Endodermal cell (in vitro differentiated cells): Measurements from ENCODE around the gene TTLL5. TPM values are rescaled to one million over a fixed set of nuclear protein-coding genes. Genes with fewer than 3 reads are reported as not detected.

Experiments used
- DNase-seq: peaks from one replicate; pipeline ENCODE4 v3.0.0-alpha.2; 2017
- H3K27ac ChIP-seq: 2 replicates; pipeline ENCODE4 v1.5.1; 2013; ENCODE audit warnings: mild to moderate bottlenecking, low read depth, low read length, moderate library complexity
- H3K27me3 ChIP-seq: 2 replicates; pipeline ENCODE4 v1.6.1; 2013; ENCODE audit warnings: mild to moderate bottlenecking, low read length, moderate library complexity; ENCODE audit not compliant: insufficient read depth, control insufficient read depth, poor library complexity, severe bottlenecking
- H3K36me3 ChIP-seq: 2 replicates; pipeline ENCODE4 v1.7.0; 2013; ENCODE audit warnings: mild to moderate bottlenecking, low read length, moderate library complexity; ENCODE audit not compliant: control insufficient read depth, insufficient read depth
- H3K4me1 ChIP-seq: one replicate; pipeline ENCODE4 v1.7.0; 2013; ENCODE audit warnings: low read length; ENCODE audit not compliant: control insufficient read depth, insufficient read depth
- H3K4me3 ChIP-seq: 2 replicates; pipeline ENCODE4 v1.5.1; 2013; ENCODE audit warnings: mild to moderate bottlenecking, low read length, moderate library complexity
- H3K9ac ChIP-seq: 2 replicates; pipeline ENCODE4 v1.6.1; 2013; ENCODE audit warnings: mild to moderate bottlenecking, low read length, moderate library complexity; ENCODE audit not compliant: poor library complexity, severe bottlenecking; ENCODE audit errors: extremely low read depth
- H3K9me3 ChIP-seq: 2 replicates; pipeline ENCODE4 v1.6.1; 2013; ENCODE audit warnings: mild to moderate bottlenecking, low read length, moderate library complexity; ENCODE audit not compliant: control insufficient read depth
- H3K27ac Mint-ChIP-seq: 2 replicates; pipeline ENCODE4 v1.8.0; 2020; ENCODE audit warnings: mixed read lengths
- H3K27me3 Mint-ChIP-seq: 2 replicates; pipeline ENCODE4 v1.8.0; 2021; ENCODE audit warnings: mild to moderate bottlenecking, mixed read lengths; ENCODE audit not compliant: insufficient read depth
- H3K36me3 Mint-ChIP-seq: 2 replicates; pipeline ENCODE4 v1.8.0; 2020; ENCODE audit warnings: low read depth, mixed read lengths
- H3K4me1 Mint-ChIP-seq: 2 replicates; pipeline ENCODE4 v1.8.0; 2020; ENCODE audit warnings: mixed read lengths
- H3K4me3 Mint-ChIP-seq: 2 replicates; pipeline ENCODE4 v1.8.0; 2020; ENCODE audit warnings: mild to moderate bottlenecking, moderate library complexity, mixed read lengths
- H3K9me3 Mint-ChIP-seq: 2 replicates; pipeline ENCODE4 v1.8.0; 2020; ENCODE audit warnings: mild to moderate bottlenecking, mixed read lengths
- CTCF ChIP-seq: fragments of 200-600 bp; sonication (generic); conservative IDR thresholded peaks from 2 replicates; pipeline ENCODE4 v1.5.0; 2021; ENCODE audit warnings: antibody characterized with exemption, mild to moderate bottlenecking
- WGBS, 2 experiments: methylation state at CpG; one replicate each; pipeline versions ENCODE4 v1.1.5 to v1.1.7; 2013; ENCODE audit warnings: missing lambda C conversion rate in 2 of 2, mixed read lengths in 1 of 2; ENCODE audit not compliant: insufficient coverage in 1 of 2, insufficient read length in 1 of 2; 5-methylcytosine and 5-hydroxymethylcytosine counted together
- total RNA-seq, 2 donors: library from RNA; stranded (reverse); fragmentation: NEBNext Ultra II Directional in 1 of 2; extraction: Animal tissue kit (Norgen Biotek cat#: 25700) in 1 of 2; gene quantifications; 2 replicates in 1 of 2; 3 replicates in 1 of 2; pipeline ENCODE4 v1.2.1, GENCODE V29; 2021

Gene TTLL5
- total RNA-seq, 2 donors from 2014 or later, result 50.5 to 54.2 TPM

DNA sequence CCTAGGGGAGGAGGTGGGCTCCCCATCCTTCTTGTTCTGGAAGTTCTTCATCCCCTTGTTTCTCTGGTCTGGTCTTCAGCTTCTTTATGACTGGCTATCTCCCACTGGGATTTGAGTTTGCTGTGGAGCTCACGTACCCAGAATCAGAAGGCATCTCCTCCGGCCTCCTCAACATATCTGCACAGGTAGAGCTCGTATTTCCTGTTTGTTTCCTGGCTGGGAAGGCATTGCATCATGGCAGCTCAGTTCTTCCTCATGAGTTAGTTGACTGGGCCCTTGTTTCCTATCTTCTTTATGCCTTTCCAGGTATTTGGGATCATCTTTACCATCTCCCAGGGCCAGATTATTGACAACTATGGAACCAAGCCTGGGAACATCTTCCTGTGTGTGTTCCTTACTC, 20.2 kb upstream of the TTLL5 start:
- no peaks in the 10 kb centered on the region for H3K9me3 Mint-ChIP-seq
- H3K27ac Mint-ChIP-seq, result no peak overlapping the region
- WGBS, 2 experiments, result 89 to 90% methylated on average over 2 to 3 of the region's 3 CpGs
- no peak overlapping the region for H3K27ac ChIP-seq
- no peaks in the 10 kb centered on the region for H3K4me1 ChIP-seq
- H3K4me3 Mint-ChIP-seq, result no peak overlapping the region
- no peak overlapping the region for H3K4me3 ChIP-seq
- H3K9me3 ChIP-seq, result no peaks in the 10 kb centered on the region
- no peak for DNase-seq
- peaks cover 44% of the 10 kb centered on the region for H3K36me3 ChIP-seq
- TF ChIP-seq CTCF, result no peak
- peaks cover 1% of the 10 kb centered on the region for H3K4me1 Mint-ChIP-seq
- peaks cover 13% of the 10 kb centered on the region for H3K27me3 Mint-ChIP-seq
- H3K36me3 Mint-ChIP-seq, result peaks cover 47% of the 10 kb centered on the region
- no peaks in the 10 kb centered on the region for H3K27me3 ChIP-seq
- H3K9ac ChIP-seq, result no peak overlapping the region

DNA sequence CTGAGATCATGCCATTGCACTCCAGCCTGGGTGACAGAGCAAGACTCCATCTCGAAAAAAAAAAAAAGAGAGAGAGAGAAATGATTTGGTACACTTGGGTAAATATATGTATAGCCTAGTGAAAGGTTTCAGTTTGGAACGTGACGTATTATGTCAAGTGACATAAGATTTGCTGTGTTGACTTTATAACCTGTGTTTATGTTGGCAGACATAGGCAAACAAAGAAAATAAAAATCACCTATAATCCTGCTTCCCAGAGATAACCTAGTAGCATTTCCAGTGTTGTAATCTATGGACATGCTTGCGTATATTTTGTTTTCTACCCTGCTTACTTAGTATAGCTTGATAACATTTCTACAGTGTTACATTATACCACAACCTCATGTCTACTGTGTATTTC, 17.1 kb upstream of the TTLL5 start:
- no peak for DNase-seq
- Mint-ChIP-seq H3K36me3 (peaks cover 35% of the 10 kb centered on the region), H3K27me3 (peaks cover 10% of the 10 kb centered on the region), H3K9me3 (no peaks in the 10 kb centered on the region), H3K27ac (no peak overlapping the region), H3K4me1 (peaks cover 24% of the 10 kb centered on the region), H3K4me3 (no peak overlapping the region)
- WGBS, 2 experiments, result 83 to 92% methylated on average over 1 to 4 of the region's 4 CpGs
- H3K4me1 ChIP-seq, result peaks cover 14% of the 10 kb centered on the region
- H3K9ac ChIP-seq, result no peak overlapping the region
- H3K27ac ChIP-seq, result no peak overlapping the region
- H3K9me3 ChIP-seq, result no peaks in the 10 kb centered on the region
- no peaks in the 10 kb centered on the region for H3K27me3 ChIP-seq
- peaks cover 45% of the 10 kb centered on the region for H3K36me3 ChIP-seq
- H3K4me3 ChIP-seq, result no peak overlapping the region
- no peak for TF ChIP-seq CTCF

GRCh38 chr14:75645056-75645455, 16.0 kb upstream of the TTLL5 start:
- H3K36me3 Mint-ChIP-seq, result peaks cover 38% of the 10 kb centered on the region
- no peak overlapping the region for H3K27ac Mint-ChIP-seq
- DNase-seq, result no peak
- H3K36me3 ChIP-seq, result peaks cover 48% of the 10 kb centered on the region
- H3K9ac ChIP-seq, result no peak overlapping the region
- no peak overlapping the region for H3K4me3 Mint-ChIP-seq
- H3K9me3 Mint-ChIP-seq, result peaks cover 5% of the 10 kb centered on the region
- peaks cover 14% of the 10 kb centered on the region for H3K4me1 ChIP-seq
- peaks cover 27% of the 10 kb centered on the region for H3K4me1 Mint-ChIP-seq
- H3K27ac ChIP-seq, result no peak overlapping the region
- peaks cover 10% of the 10 kb centered on the region for H3K27me3 Mint-ChIP-seq
- no peak overlapping the region for H3K4me3 ChIP-seq
- TF ChIP-seq CTCF, result no peak
- H3K9me3 ChIP-seq, result peaks cover 9% of the 10 kb centered on the region
- H3K27me3 ChIP-seq, result no peaks in the 10 kb centered on the region
